LNCAP (cell line): ENCODE measurements around the gene AQP7.

ENCODE experiments used
- CTCF ChIP-seq: fragments of 450-650 bp; IDR thresholded peaks from 2 replicates; pipeline ENCODE4 v1.5.1; 2017; ENCODE audit warnings: mild to moderate bottlenecking

The AQP7 gene

GRCh38 chr9:33431420-33431819 lies 29.1 kb upstream of the AQP7 start:
- no peak for TF ChIP-seq CTCF

DNA sequence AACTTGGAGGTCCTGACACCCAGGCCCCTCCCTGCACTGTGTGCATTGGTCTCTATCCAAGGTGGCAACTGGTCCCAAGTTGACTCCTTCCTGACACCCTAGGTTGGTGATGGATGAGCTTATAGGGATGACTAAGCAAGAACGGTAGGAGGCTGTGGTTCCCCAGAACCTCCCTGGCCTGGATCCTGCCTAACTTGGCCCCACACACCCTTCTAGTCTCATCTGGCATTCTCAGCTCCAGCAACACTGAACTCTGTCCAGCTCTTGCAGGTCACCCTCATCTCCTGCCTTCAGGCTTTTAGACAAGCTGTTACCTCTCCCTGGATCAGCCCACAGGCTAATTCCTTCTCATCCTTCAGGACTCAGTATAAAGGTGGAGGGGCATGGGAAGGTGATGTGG lies 28.6 kb upstream of the AQP7 start:
- TF ChIP-seq CTCF: no peak

DNA sequence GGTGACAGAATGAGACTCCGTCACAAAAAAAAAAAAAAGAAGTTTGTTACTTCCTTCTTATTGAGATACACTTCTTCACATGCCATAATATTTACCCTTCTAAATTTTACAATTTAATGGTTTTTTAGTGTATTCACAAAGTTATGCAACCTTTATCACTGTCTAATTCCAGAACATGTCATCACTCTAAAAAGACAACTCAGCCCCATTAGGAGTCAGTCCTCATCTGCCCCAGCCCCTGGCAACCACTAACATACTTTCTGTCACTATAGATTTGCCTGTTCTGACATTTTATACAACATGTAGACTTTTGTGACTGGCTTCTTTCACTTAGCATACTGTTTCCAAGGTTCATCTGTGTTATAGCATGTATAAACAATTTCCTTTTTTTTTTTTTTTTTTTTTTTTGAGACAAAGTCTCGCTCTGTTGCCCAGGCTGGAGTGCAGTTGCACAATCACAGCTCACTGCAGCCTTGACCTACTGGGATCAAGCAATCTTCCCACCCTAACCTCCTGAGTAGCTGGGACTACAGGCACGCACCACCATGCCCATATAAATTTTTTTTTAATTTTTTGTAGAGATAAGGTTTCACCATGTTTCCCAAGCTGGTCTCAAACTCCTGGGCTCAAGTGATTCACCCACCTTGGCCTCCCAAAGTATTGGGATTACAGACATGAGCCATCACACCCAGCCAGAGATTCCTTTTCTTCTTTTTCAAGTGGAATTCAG lies 27.1 kb upstream of the AQP7 start:
- TF ChIP-seq CTCF: no peak

- no peak for TF ChIP-seq CTCF
Observed at GRCh38 chr9:33426843-33427293, 24.5 kb upstream of the AQP7 start.

- no peak for TF ChIP-seq CTCF
Observed at GRCh38 chr9:33425128-33425533, 22.8 kb upstream of the AQP7 start.

DNA sequence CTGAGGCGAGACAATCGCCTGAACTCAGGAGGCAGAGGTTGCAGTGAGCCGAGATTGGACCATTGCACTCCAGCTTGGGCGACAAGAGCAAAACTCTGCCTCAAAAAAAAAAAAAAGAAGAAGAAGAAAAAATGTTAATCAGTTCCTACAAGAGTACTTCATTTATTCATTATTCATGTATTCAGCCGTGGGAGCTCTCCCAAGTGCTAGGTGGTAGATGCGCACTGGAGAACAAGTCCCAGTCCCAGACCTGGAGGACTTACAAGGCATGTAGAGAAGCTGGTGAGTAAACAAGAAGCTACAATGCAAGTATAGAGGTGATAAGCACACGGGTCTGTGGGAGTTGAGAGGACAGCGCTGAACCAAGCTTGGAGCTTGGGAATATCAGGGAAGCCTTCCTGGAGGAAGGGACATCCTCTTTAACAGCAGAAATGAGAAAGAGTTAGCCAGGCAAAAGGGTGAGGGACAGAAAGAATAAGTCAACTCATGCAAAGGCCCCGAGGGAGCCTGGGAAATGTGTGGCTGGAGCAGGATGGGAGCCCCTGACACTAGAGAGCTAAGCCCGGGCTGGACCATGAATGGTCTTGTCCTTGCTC lies 17.4 kb upstream of the AQP7 start:
- TF ChIP-seq CTCF: no peak

- TF ChIP-seq CTCF: no peak
Observed at GRCh38 chr9:33418090-33418489, 15.7 kb upstream of the AQP7 start.
